ENCODE results near the gene TMEM270. TPM values are rescaled to one million over a fixed set of nuclear protein-coding genes. Genes with fewer than 3 reads are reported as not detected.
A peak's percentile ranks its signal among the peaks of the same experiment; 100 is the strongest.

The TMEM270 gene
- total RNA-seq, 2 donors from 2014 or later: not detected

- Histone ChIP-seq H3K9me3 (no peaks in the 10 kb centered on the region), H3K4me3 (no peak overlapping the region), H3K36me3 (no peaks in the 10 kb centered on the region), H3K27me3 (no peaks in the 10 kb centered on the region), H3K27ac (no peak overlapping the region), H3K4me1 (peaks cover 0 to 11% of the 10 kb centered on the region in 2 donors)
- no peak for DNase-seq (ENCODE audit: low spot score)
- TF ChIP-seq, protein P1, sequence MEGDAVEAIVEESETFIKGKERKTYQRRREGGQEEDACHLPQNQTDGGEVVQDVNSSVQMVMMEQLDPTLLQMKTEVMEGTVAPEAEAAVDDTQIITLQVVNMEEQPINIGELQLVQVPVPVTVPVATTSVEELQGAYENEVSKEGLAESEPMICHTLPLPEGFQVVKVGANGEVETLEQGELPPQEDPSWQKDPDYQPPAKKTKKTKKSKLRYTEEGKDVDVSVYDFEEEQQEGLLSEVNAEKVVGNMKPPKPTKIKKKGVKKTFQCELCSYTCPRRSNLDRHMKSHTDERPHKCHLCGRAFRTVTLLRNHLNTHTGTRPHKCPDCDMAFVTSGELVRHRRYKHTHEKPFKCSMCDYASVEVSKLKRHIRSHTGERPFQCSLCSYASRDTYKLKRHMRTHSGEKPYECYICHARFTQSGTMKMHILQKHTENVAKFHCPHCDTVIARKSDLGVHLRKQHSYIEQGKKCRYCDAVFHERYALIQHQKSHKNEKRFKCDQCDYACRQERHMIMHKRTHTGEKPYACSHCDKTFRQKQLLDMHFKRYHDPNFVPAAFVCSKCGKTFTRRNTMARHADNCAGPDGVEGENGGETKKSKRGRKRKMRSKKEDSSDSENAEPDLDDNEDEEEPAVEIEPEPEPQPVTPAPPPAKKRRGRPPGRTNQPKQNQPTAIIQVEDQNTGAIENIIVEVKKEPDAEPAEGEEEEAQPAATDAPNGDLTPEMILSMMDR (IDR thresholded peaks at IDR 0.05): no peak
Observed at GRCh38 chr7:73838642-73839041, 22.3 kb upstream of the TMEM270 start.

DNA sequence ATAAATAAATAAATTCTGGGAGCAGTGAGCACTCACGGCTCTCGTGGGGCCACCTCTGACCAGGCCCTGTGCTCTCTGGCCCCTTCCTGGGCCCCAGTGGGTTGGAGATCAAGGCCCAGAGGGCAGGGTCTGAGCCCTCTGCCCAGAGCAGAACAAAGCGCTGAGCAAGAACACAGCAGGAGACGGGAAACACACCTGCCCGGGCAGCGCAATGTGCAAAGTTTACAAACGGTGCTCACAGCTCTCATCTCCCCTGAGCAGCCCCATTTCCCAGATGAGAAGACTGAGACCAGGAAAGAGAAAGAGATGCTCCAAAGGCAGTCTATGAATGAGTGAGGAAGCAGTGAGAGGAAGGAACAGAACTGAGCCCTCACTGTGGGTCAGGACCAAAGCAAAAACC lies 21.7 kb upstream of the TMEM270 start:
- TF ChIP-seq, protein P1 (IDR thresholded peaks at IDR 0.05): no peak
- Histone ChIP-seq H3K9me3 (no peaks in the 10 kb centered on the region), H3K4me3 (no peak overlapping the region), H3K4me1 (peaks cover 0 to 11% of the 10 kb centered on the region in 2 donors), H3K27ac (no peak overlapping the region), H3K36me3 (no peaks in the 10 kb centered on the region), H3K27me3 (no peaks in the 10 kb centered on the region)
- DNase-seq (ENCODE audit: low spot score): no peak

DNA sequence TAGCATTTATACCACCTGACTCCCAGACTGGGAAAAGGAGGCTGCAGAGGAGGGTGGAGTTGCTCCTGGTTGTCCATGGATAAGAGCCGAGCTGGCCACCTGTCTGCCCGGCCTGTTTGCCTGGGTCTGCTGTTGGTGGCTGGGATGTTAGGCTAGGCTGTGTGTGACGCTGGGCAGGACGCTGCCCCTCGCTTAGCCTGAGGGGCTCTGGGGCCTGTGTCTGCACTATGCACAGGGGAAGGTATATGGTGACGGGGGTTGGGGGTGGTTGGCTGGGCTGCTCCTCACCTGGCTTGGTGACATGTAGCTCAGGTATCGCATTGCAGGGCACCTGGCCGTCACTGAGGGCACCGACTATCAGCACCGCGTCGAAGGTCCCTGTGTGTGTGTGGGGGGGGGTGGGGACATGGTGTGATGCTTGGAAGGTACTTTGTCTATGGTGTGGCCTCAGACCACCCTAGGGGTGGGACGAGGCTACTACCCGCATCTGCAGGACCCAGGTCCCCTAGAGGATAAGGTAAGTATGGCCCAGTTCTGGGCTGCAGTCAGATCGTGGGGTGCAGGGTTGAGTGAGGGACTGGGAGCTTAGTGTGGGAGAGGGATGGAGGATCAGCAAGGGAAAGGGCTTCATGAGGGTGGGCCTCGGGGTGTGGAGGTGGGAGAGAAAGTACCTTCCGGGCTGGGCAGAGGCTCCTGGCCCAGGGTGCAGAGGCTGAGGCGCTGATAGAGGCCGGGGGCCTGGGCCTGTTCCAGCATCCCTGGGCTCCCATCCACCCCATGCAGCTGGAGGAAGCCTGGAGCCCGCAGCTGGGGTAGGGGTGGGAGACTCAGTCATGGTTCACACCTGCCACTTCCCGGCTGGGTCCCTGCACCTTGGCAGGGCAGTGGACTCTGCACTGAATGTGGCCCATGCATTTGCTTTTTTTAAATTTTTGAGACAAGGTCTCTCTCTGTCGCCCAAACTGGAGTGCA lies 20.9 kb upstream of the TMEM270 start:
- H3K9me3 ChIP-seq: no peaks in the 10 kb centered on the region
- no peaks in the 10 kb centered on the region for H3K36me3 ChIP-seq
- H3K4me1 ChIP-seq: peaks cover 0 to 11% of the 10 kb centered on the region in 2 donors
- no peak overlapping the region for H3K4me3 ChIP-seq
- TF ChIP-seq, protein P1 (IDR thresholded peaks at IDR 0.05): no peak
- no peak overlapping the region for H3K27ac ChIP-seq
- H3K27me3 ChIP-seq: no peaks in the 10 kb centered on the region
- no peak for DNase-seq (ENCODE audit: low spot score)

DNA sequence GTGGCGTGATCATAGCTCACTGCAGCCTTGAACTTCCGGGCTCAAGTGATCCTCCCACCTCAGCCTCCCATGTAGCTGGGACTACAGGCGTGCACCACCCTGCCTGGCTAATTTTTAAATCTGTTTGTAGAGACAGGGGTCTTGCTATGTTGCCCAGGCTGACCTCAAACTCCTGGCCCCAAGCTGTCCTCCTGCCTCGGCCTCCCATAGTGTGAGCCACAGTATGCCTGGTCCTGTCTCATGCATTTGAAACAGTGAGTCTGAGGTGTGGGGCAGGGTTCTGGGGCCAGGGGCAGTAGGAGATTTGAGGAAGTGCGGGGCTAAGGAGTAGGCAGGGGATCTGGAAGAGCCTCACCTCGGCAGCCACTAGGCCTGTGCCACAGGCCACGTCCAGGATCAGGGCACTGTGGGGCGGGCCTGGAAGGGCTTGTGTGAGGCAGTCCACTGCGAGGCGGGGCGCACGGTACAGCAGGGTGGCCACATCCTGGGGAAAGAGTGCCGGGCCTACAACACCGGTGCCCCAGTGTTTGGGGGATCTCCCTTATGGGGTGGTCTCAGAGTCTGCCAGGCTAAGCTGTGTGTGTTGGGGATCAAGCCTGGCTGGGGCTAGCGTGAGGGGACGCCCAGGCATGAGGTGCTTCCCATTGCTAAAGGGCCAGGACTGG lies 20.1 kb upstream of the TMEM270 start:
- no peak overlapping the region for H3K4me3 ChIP-seq
- no peaks in the 10 kb centered on the region for H3K27me3 ChIP-seq
- no peaks in the 10 kb centered on the region for H3K36me3 ChIP-seq
- no peak overlapping the region for H3K27ac ChIP-seq
- no peak for DNase-seq (ENCODE audit: low spot score)
- no peaks in the 10 kb centered on the region for H3K9me3 ChIP-seq
- TF ChIP-seq, protein P1 (IDR thresholded peaks at IDR 0.05): no peak
- peaks cover 0 to 11% of the 10 kb centered on the region in 2 donors for H3K4me1 ChIP-seq

DNA sequence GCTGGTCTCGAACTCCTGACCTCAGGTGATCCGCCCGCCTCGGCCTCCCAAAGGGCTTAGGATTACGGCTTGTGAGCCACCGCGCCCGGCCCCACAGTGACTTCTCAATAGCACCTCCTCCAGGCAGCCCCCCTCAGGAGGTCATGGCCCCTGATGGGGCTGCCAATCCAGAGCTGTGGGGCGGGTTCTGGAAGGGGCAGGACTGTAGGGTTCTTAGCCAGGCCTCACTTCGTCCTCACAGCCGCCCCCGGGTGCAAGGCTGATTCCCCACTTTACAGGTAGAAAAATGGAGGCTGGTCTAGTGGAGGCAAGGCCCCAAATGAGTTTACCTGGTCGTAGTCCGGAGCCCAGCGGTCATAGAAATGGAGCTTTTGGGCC lies 19.3 kb upstream of the TMEM270 start:
- TF ChIP-seq, protein P1 (IDR thresholded peaks at IDR 0.05): no peak
- Histone ChIP-seq H3K4me3 (peak overlapping the region; percentile 53 to 67), H3K4me1 (peaks cover 0 to 11% of the 10 kb centered on the region in 2 donors), H3K27ac (peak overlapping the region; percentile 47 to 70), H3K9me3 (no peaks in the 10 kb centered on the region), H3K36me3 (no peaks in the 10 kb centered on the region), H3K27me3 (no peaks in the 10 kb centered on the region)
- DNase-seq (ENCODE audit: low spot score): no peak
